Neural crest cell (in vitro differentiated cells): ENCODE results near the gene JARID2. TPM values are rescaled to one million over a fixed set of nuclear protein-coding genes. Genes with fewer than 3 reads are reported as not detected.

ENCODE experiments used
- DNase-seq: peaks from one replicate; pipeline ENCODE4 v3.0.0; 2021; ENCODE audit warnings: low read depth, mixed read lengths, low spot score
- H3K27ac Mint-ChIP-seq: one replicate; pipeline ENCODE4 v1.8.0; 2021; ENCODE audit warnings: mild to moderate bottlenecking, mixed read lengths; ENCODE audit not compliant: unreplicated experiment
- H3K27me3 Mint-ChIP-seq: 2 replicates; pipeline ENCODE4 v1.8.0; 2021; ENCODE audit warnings: low read depth, mild to moderate bottlenecking, mixed read lengths
- H3K36me3 Mint-ChIP-seq: 2 replicates; pipeline ENCODE4 v1.8.0; 2021; ENCODE audit warnings: low read depth, mild to moderate bottlenecking, mixed read lengths
- H3K4me1 Mint-ChIP-seq: 2 replicates; pipeline ENCODE4 v1.8.0; 2021; ENCODE audit warnings: mixed read lengths
- H3K4me3 Mint-ChIP-seq: one replicate; pipeline ENCODE4 v1.8.0; 2021; ENCODE audit warnings: mild to moderate bottlenecking, mixed read lengths
- H3K9me3 Mint-ChIP-seq: 2 replicates; pipeline ENCODE4 v1.8.0; 2021; ENCODE audit warnings: mixed read lengths
- CTCF ChIP-seq: fragments of 200-600 bp; sonication (generic); conservative IDR thresholded peaks from 2 replicates; pipeline ENCODE4 v1.5.0; 2021; ENCODE audit warnings: antibody characterized with exemption, mild to moderate bottlenecking
- total RNA-seq: library from RNA; stranded (reverse); gene quantifications from 2 replicates; pipeline ENCODE4 v1.2.1, GENCODE V29; 2021

JARID2 gene
- total RNA-seq, 1 donor from 2014 or later: 33.9 TPM

- no peaks in the 10 kb centered on the region for H3K9me3 Mint-ChIP-seq
These were observed 36.5 kb downstream of the JARID2 start for GRCh38 chr6:15282334-15282733.

GRCh38 chr6:15283986-15284361 is 38.1 kb downstream of the JARID2 start:
- Mint-ChIP-seq H3K9me3 (no peaks in the 10 kb centered on the region), H3K4me1 (peaks cover 16% of the 10 kb centered on the region), H3K36me3 (peaks cover 4% of the 10 kb centered on the region), H3K27ac (no peak overlapping the region), H3K27me3 (no peaks in the 10 kb centered on the region), H3K4me3 (no peak overlapping the region)
- TF ChIP-seq CTCF: no peak
- no peak for DNase-seq

More at GRCh38 chr6:15282334-15282733, 36.5 kb downstream of the JARID2 start:
- TF ChIP-seq CTCF: no peak
- Mint-ChIP-seq H3K4me1 (peaks cover 11% of the 10 kb centered on the region), H3K27me3 (no peaks in the 10 kb centered on the region), H3K4me3 (no peak overlapping the region), H3K27ac (no peak overlapping the region), H3K36me3 (no peaks in the 10 kb centered on the region)
- DNase-seq: no peak

- Mint-ChIP-seq H3K36me3 (peaks cover 4% of the 10 kb centered on the region), H3K9me3 (peaks cover 1% of the 10 kb centered on the region), H3K4me3 (no peak overlapping the region), H3K4me1 (peaks cover 10% of the 10 kb centered on the region), H3K27me3 (no peaks in the 10 kb centered on the region), H3K27ac (no peak overlapping the region)
- TF ChIP-seq CTCF: no peak
- DNase-seq: no peak
These were observed 38.9 kb downstream of the JARID2 start for GRCh38 chr6:15284743-15285142.

GRCh38 chr6:15285682-15286294 is 39.9 kb downstream of the JARID2 start:
- Mint-ChIP-seq H3K9me3 (peaks cover 7% of the 10 kb centered on the region), H3K36me3 (peaks cover 9% of the 10 kb centered on the region), H3K4me3 (no peak overlapping the region), H3K27me3 (no peaks in the 10 kb centered on the region), H3K27ac (no peak overlapping the region), H3K4me1 (peaks cover 10% of the 10 kb centered on the region)
- no peak for DNase-seq
- no peak for TF ChIP-seq CTCF

- peaks cover 24% of the 10 kb centered on the region for H3K4me1 Mint-ChIP-seq
- H3K27ac Mint-ChIP-seq: no peak overlapping the region
These were observed 42.0 kb downstream of the JARID2 start for GRCh38 chr6:15287670-15288375.

More at GRCh38 chr6:15287670-15288375, 42.0 kb downstream of the JARID2 start:
- Mint-ChIP-seq H3K36me3 (peaks cover 11% of the 10 kb centered on the region), H3K9me3 (peaks cover 7% of the 10 kb centered on the region), H3K27me3 (no peaks in the 10 kb centered on the region), H3K4me3 (no peak overlapping the region)
- DNase-seq: no peak
- no peak for TF ChIP-seq CTCF
